Neuron (in vitro differentiated cells): ENCODE measurements around the gene MAPK12.

Source experiments
- H2AFZ ChIP-seq: one replicate; pipeline ENCODE4 v1.6.1; 2013; ENCODE audit warnings: low read depth, mild to moderate bottlenecking, inconsistent platforms, low read length, moderate library complexity
- H3K27me3 ChIP-seq: one replicate; pipeline ENCODE4 v1.6.1; 2013; ENCODE audit warnings: low read length; ENCODE audit not compliant: insufficient read depth
- H3K36me3 ChIP-seq: one replicate; pipeline ENCODE4 v1.6.1; 2013; ENCODE audit warnings: low read length; ENCODE audit not compliant: insufficient read depth
- H3K4me1 ChIP-seq: one replicate; pipeline ENCODE4 v1.6.1; 2013; ENCODE audit warnings: low read length; ENCODE audit not compliant: insufficient read depth
- H3K4me3 ChIP-seq: 2 replicates; pipeline ENCODE4 v1.5.1; 2013; ENCODE audit warnings: mild to moderate bottlenecking, low read length, moderate library complexity
- H3K9me3 ChIP-seq: one replicate; pipeline ENCODE4 v1.6.1; 2013; ENCODE audit warnings: low read length

Gene MAPK12

DNA sequence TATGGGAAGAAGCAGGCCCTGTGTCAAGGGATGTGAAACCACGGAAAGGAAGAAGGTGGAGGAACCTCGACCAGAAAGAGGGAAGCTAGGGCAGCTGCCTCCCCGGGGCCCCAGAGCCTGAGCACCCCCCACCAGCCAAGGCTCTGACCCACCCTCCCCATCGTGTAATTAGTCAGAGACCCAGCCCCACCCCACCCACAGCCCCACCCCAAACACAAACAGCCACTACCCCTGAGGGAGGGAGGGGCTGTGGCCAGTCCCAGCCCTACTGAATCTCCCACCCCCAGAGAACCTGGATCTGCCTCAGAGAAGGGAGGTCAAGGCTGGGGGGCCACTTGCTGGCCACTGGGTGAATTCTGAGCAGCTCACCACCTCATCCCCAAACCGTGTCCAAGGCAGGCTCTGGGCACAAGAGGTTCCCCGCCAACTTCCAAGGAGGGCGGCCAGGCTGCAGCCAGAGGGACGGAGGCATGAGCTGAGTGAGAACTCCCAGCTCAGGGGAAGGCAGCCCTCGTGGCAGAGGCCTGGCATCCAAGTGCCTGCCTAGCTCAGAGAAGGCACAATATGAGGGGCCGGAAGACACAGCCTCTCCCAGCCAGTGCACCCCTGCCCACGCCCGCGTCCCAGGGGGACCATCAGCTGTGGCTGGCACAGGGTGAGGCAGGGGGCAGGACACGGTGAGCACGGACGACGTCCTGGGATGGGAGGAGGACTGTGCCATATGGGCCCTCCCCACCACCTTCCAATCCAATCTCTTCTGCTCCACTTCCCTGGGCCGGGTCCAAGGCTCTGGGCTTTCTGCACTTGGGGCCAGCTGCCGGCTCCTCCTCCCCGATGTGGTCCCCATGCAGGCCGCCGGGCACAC is 43.3 kb upstream of the MAPK12 start:
- Histone ChIP-seq H3K36me3 (peaks cover 26% of the 10 kb centered on the region), H3K4me3 (peak overlapping the region; percentile 97)

DNA sequence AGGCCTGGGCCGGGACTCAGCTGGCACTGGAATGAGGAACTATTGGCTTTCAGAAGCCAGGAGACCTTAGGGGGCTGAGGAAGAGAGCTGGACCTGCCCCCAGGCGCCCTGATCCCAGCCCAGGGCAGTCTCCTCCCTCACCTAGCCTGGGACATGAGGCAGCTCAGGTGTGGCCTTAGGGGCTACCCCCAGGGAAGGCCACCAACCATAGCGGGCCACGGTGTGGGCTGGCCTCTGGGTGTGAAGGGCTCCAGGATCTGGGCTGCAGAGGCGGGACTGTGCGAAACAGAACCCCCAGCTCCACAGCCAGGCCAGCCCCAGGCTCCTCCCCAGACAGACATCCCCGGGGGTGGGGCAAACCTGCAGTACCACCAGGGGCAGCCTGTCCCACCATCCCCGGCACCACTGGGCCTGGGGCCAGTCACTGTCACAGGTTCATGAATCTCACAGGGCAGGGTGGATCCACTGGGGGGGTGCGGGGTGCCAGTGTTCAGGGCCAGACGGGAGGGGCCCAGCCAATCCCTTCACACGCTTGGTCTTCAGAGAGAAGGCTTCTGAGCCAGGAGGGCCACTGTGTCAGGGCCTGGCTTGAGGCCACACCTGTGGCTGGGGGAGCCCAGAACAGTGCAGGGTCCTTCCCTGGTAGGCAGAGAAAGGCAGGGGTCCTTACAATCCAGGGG is 42.5 kb upstream of the MAPK12 start:
- Histone ChIP-seq H3K36me3 (peaks cover 26% of the 10 kb centered on the region), H3K9me3 (no peaks in the 10 kb centered on the region), H3K27me3 (no peaks in the 10 kb centered on the region), H3K4me1 (peaks cover 43% of the 10 kb centered on the region), H3K4me3 (no peak overlapping the region), H2AFZ (no peak overlapping the region)

More for the DNA sequence above, 43.3 kb upstream of the MAPK12 start:
- H2AFZ ChIP-seq = no peak overlapping the region
- no peaks in the 10 kb centered on the region for H3K27me3 ChIP-seq
- H3K4me1 ChIP-seq = peaks cover 49% of the 10 kb centered on the region
- H3K9me3 ChIP-seq = no peaks in the 10 kb centered on the region

DNA sequence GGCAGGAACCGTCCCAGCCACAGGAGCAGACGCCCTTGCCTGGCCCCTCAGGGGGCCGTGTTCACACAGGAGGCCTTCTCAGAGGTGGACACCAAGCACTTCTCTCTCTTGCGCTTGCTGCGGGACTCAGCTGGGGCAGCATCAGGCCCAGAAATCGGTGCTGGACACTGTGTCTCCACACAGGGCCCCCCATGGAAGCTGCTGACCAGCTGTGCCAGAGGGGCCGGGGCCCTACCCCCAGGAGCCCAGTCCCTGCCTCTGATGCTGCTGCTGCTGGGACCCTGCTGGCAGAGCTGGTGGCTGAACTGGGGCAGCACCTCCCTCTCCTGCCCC is 42.0 kb upstream of the MAPK12 start:
- H3K9me3 ChIP-seq = no peaks in the 10 kb centered on the region
- H3K4me1 ChIP-seq = peaks cover 38% of the 10 kb centered on the region
- H3K36me3 ChIP-seq = peaks cover 26% of the 10 kb centered on the region
- no peak overlapping the region for H3K4me3 ChIP-seq
- no peak overlapping the region for H2AFZ ChIP-seq
- no peaks in the 10 kb centered on the region for H3K27me3 ChIP-seq

DNA sequence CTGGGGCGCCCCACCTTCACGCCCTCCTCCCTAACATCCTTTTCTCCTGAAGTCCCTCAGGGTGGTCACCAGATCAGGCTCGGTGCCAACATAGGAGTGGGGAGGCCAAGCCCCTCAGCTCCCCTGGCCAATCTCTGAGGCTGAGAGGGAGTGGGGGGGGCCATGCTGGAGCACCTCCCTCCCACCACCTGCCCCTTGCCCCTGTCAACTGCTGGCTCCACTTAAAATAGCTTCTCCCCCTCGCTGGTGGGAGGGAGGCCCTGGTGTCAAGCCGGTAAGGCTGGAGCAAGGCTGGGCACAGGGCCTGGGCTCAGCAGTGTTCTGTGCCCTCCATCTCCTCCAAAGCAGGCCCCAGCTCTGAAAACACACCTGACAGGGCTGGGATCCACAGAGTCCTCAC is 41.1 kb upstream of the MAPK12 start:
- Histone ChIP-seq H2AFZ (no peak overlapping the region), H3K27me3 (no peaks in the 10 kb centered on the region), H3K4me1 (peaks cover 31% of the 10 kb centered on the region), H3K36me3 (peaks cover 26% of the 10 kb centered on the region), H3K4me3 (no peak overlapping the region), H3K9me3 (no peaks in the 10 kb centered on the region)

DNA sequence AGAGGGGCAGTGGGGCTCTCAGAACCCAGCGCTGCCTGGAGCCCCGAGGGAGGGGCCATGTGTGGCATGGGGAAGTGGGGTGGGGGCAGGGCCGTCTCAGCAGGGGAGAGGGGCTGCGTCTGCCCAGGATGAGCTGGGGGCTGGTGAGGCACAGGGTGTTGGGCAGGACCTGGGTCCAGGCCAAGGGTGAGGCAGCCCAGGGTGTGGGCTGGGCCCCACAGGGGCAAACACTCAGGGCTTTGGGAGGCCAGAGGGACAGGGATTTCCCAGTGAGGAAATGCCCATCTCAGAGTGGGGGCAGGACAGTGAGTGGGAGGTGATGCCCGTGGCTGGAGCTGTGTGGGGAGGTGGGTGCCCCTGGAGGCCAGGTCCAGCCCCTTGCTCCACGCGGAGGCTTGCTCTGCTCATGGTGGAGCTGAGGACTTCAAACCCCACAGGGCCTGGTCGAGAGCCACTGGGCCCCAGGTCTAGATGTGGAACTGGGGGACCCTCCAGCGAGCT is 40.6 kb upstream of the MAPK12 start:
- Histone ChIP-seq H3K36me3 (peaks cover 26% of the 10 kb centered on the region), H2AFZ (no peak overlapping the region), H3K27me3 (no peaks in the 10 kb centered on the region), H3K4me3 (no peak overlapping the region), H3K4me1 (peaks cover 31% of the 10 kb centered on the region), H3K9me3 (no peaks in the 10 kb centered on the region)

DNA sequence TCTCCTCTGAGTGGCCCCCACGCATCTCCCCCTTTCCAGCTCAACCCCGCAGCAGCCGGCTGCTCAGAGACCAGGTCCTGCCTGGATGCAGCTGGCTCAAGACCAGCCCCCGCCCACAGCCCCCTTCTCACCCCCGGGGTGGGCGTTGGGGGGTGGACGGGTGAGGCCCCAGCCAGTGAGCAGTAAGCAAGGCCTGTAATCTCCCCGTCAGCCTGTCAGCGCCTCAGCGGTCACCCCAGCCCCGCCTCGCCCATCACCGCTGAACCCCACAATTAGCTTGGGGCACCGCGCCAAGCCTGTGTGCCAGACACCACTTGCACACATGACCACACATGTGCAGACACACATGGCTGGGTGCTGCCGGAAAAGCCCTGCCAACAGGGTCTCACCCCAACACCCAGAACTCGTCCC is 40.1 kb upstream of the MAPK12 start:
- H3K4me3 ChIP-seq = no peak overlapping the region
- H2AFZ ChIP-seq = no peak overlapping the region
- peaks cover 31% of the 10 kb centered on the region for H3K4me1 ChIP-seq
- H3K9me3 ChIP-seq = no peaks in the 10 kb centered on the region
- H3K36me3 ChIP-seq = peaks cover 26% of the 10 kb centered on the region
- no peaks in the 10 kb centered on the region for H3K27me3 ChIP-seq

DNA sequence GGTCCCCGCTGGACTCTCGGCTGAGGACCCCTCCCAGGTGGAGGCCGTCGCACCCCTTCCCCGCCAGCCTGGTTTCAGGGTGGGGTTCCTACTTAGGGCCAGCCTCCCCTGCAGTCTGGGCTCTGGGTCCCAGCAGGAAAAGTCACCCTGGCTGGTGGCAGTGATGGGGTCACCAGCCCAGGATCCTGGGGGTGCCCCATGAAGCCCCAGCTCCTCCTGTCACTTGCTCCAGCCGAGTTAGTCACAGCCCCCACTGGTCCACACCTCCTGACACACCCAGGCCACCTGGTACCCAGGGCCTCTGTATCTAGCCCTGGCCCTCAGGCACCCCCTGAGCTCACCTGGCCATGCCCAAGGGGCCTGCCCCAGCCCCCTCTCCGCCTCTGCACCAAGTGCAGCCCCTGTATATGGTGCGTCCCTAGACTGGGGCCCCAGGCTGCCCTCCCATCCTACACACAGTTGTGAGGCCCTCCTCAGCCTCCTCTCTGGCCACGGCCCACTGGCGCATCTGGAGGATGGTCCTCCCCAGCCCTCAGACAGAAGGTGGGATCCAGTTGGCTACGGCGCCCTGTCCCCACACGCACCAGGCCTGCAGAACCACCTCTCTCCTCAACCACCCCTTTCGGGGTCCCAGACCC is 39.3 kb upstream of the MAPK12 start:
- Histone ChIP-seq H3K27me3 (no peaks in the 10 kb centered on the region), H2AFZ (no peak overlapping the region), H3K9me3 (no peaks in the 10 kb centered on the region), H3K4me1 (peaks cover 25% of the 10 kb centered on the region), H3K4me3 (no peak overlapping the region), H3K36me3 (peaks cover 26% of the 10 kb centered on the region)

DNA sequence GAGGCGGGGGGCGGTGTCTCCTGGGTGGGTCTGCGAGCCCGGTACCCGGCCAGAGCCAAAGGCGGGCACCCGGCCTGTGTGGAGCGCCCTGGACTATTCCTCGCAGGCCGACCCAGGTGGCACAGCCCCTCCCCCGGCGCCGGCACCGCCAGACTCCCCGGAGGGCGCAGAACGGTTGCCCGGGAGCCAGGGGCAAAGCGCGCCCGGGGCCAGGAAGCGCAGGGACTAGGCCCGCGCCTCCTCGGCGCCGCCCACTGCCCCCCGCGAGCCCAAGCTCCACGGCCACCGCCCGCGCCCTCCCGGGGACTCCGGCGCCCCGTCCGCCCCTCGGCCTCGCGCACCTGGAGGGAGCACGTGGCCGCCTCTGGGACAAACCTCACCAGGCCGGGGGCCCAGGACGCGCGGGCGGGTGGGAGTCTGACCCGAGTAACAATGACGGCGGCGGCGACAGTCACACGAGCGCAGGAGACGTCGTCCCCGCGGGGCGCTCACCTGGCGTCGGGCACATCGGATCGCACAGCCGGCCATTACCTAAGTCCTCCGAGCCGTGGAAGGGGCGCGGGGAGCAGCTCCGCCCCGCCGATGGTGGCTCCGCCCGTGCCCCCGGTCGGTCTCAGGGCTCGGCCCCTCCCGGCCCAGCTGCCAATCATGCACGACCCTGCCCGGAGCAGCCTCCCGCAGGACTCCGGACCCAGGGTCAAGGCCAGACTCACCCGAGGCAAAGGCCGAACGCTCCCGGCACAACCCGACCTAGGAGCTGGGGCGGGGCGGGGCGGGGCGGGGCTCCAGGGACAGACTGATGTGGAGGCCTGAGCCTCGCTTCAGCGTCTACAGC is 38.5 kb upstream of the MAPK12 start:
- H3K27me3 ChIP-seq = no peaks in the 10 kb centered on the region
- H3K36me3 ChIP-seq = peaks cover 26% of the 10 kb centered on the region
- no peak overlapping the region for H3K4me3 ChIP-seq
- no peaks in the 10 kb centered on the region for H3K9me3 ChIP-seq
- H3K4me1 ChIP-seq = peaks cover 17% of the 10 kb centered on the region
- no peak overlapping the region for H2AFZ ChIP-seq

DNA sequence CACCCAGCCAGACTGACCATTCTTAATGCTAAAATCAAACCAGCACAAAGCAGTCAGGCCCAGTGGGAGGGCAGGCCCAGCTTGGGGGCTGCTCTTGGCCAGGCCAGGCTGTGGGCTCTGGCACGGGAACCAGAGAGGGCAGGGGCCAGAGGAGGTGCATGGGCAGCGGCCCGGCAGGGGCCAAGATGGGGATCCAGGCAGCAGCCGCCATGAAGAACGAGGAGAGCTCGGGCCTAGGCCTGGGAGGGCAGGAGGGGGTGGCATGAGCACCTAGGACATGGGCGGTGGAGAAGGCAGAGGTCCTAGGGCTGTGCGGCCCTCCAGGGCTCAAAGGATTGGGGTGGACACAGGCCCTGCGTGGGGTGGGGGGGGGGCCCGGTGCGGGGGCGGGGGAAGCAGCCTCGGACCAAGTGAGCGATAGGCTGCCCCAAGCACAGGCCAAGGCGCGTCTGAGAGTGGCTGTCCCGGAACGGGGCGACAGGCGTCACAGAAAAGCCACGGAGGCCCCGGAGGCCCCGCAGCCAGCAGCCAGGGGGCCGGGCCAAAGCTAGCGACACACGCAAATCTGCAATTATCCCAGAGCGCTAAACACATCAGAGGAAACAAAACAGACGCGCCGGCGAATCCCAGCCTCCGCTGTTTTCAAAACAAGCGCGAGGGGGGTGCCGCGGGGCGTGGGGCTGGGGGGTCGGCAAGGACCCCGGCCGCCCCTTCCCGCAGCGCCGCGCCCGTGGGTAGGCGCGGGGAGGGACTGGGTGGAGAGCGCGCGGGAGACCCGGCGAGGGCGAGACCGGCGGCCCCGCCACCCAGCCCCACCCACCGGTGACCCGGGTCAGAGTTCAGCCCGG is 37.7 kb upstream of the MAPK12 start:
- Histone ChIP-seq H3K4me3 (no peak overlapping the region), H3K36me3 (peaks cover 26% of the 10 kb centered on the region), H3K27me3 (no peaks in the 10 kb centered on the region), H3K4me1 (peaks cover 14% of the 10 kb centered on the region), H2AFZ (no peak overlapping the region), H3K9me3 (no peaks in the 10 kb centered on the region)

DNA sequence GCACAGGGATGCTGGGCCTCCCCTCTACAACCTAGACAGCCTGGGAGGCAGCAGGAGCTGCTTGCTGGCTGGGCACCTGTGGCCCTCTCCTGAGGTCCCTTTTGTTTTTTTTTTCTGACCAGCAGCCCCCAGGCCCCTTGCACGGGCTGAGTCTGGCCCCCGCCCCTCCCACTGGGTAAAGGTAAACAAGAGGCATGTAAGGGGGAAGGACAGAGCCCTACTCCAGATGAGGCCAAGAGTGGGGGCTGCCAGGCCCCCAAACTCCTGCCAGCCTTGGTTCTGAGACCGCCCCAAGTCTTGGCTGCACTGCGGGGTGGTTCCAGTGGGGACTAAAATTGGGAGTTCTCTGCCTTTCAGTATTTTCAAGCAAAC is 36.8 kb upstream of the MAPK12 start:
- H3K4me3 ChIP-seq = no peak overlapping the region

DNA sequence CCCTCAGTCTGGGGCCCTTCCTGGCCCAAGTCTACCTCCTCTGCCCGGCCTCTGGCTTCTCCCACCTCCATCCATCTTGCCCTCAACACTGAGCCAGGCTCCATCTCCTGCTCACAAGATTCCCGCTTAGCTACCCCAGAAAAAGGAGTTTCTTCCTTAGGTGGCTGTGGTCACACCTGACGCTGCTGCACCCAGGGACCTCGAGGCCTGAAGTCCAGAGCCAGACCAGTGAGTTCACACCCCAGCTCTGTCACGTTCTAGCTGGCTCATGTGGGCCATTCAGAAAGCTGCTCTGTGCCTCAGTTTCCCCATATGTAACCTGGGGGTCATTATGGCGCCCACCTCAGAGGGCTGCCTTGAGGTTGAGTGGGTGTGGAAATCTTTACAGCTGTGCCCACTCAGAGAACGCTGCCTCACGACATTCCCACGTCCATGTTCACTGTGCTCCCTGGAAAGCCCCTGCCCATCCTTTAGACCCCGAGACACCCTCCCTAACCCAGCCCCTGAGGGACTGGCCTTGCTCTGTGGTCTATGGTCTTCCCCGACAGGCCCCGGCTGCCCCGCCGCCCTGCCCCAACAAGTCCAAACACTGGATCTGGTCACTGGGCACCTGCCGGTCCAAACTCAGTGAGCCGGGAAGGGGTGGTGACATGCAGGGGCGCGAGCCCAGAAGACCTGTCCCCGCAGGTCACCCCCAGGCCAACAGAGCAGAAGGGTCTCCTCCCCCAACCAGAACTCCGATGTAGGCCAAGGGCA is 36.2 kb upstream of the MAPK12 start:
- Histone ChIP-seq H3K27me3 (no peaks in the 10 kb centered on the region), H3K4me1 (peaks cover 18% of the 10 kb centered on the region), H3K9me3 (no peaks in the 10 kb centered on the region), H3K4me3 (no peak overlapping the region), H2AFZ (no peak overlapping the region), H3K36me3 (peaks cover 14% of the 10 kb centered on the region)

More for the DNA sequence above, 36.8 kb upstream of the MAPK12 start:
- Histone ChIP-seq H3K9me3 (no peaks in the 10 kb centered on the region), H3K36me3 (peaks cover 17% of the 10 kb centered on the region), H2AFZ (no peak overlapping the region), H3K4me1 (peaks cover 15% of the 10 kb centered on the region), H3K27me3 (no peaks in the 10 kb centered on the region)
